Aorta (tissue), 5 donors: Measurements from ENCODE around the gene AQP9. TPM values are rescaled to one million over a fixed set of nuclear protein-coding genes. Genes with fewer than 3 reads are reported as not detected.
"Not testable (repeated sequence)": the region's sequence is repeated elsewhere in the genome, so short reads cannot be mapped to it uniquely, and the experiment has no call there.

Source experiments
- ATAC-seq: fragments of 200-7000 bp; cut with Tn5 transposase; one replicate; pipeline ENCODE4 v1.9.1; 2022; ENCODE audit warnings: moderate library complexity; ENCODE audit not compliant: low FRiP score
- DNase-seq, 2 donors: peaks; one replicate each; pipeline ENCODE4 v3.0.0-alpha.2; 2020
- H3K27ac ChIP-seq, 2 donors: one replicate each; pipeline ENCODE4 v1.5.1; 2013; ENCODE audit warnings: low read length in 2 of 2, mild to moderate bottlenecking in 2 of 2, moderate library complexity in 2 of 2, control low read depth in 1 of 2, inconsistent platforms in 1 of 2, low read depth in 1 of 2
- H3K27me3 ChIP-seq, 2 donors: one replicate each; pipeline ENCODE4 v1.6.1; 2013; ENCODE audit warnings: control low read depth in 1 of 2, low read length in 1 of 2, mild to moderate bottlenecking in 1 of 2, moderate library complexity in 1 of 2; ENCODE audit not compliant: insufficient read depth in 2 of 2, control insufficient read depth in 1 of 2
- H3K36me3 ChIP-seq, 2 donors: one replicate each; pipeline ENCODE4 v1.6.1; 2013; ENCODE audit warnings: control low read depth in 1 of 2, low read length in 1 of 2, mild to moderate bottlenecking in 1 of 2; ENCODE audit not compliant: insufficient read depth in 2 of 2, control insufficient read depth in 1 of 2
- H3K4me1 ChIP-seq, 2 donors: one replicate each; pipeline ENCODE4 v1.6.1; 2013; ENCODE audit warnings: low read length in 2 of 2, control low read depth in 1 of 2, mild to moderate bottlenecking in 1 of 2, moderate library complexity in 1 of 2; ENCODE audit not compliant: insufficient read depth in 2 of 2, control insufficient read depth in 1 of 2
- H3K4me3 ChIP-seq, 2 donors: one replicate each; pipeline ENCODE4 v1.5.1; 2013; ENCODE audit warnings: low read length in 2 of 2, control low read depth in 1 of 2, mild to moderate bottlenecking in 1 of 2
- H3K9me3 ChIP-seq: one replicate; pipeline ENCODE4 v1.6.1; 2013; ENCODE audit warnings: mild to moderate bottlenecking, low read length; ENCODE audit not compliant: control insufficient read depth
- WGBS, 2 donors: extraction: QIAGEN DNeasy Blood & Tissue Kit; methylation state at CpG; one replicate each; pipeline ENCODE4 v1.1.7; 2013; 5-methylcytosine and 5-hydroxymethylcytosine counted together
- intact Hi-C, 2 donors: fragments of 100-400 bp; cut with DNase I; formaldehyde crosslinking; loops; one replicate each; pipeline versions ENCODE4 v1.14.2 to v1.15.0; 2022
- polyA plus RNA-seq, 2 donors: library from polyadenylated mRNA; stranded (reverse); fragments of 200-250 nt; gene quantifications; one replicate each; pipeline ENCODE4 v1.2.3, GENCODE V29; 2013
- total RNA-seq, 2 donors: library from RNA; stranded (reverse); fragmentation: NEBNext Ultra II Directional; extraction: Animal tissue kit (Norgen Biotek cat#: 25700); gene quantifications; one replicate each; pipeline ENCODE4 v1.2.1, GENCODE V29; 2021
- donor health status: healthy with polysubstance abuse.
- donor health status: Bipolar disorder and iron deficiency.
- donor health status: DM: no; HTN: no; CAD: no.
- donor health status: DM: no; HTN: no; CAD: no.
- donor health status: DM: yes; HTN: yes; CAD: no.

Gene AQP9
- total and polyA plus RNA-seq, 4 donors: 0.59 to 7.9 (median 2.7) TPM

- 41 to 43% methylated on average over 5 of the region's 5 CpGs for WGBS, 2 donors
- H3K4me1 ChIP-seq, DNase-seq, H3K27ac ChIP-seq, H3K27me3 ChIP-seq, H3K4me3 ChIP-seq, ATAC-seq, intact Hi-C loops, H3K9me3 ChIP-seq, H3K36me3 ChIP-seq: not testable (repeated sequence)
Measured at GRCh38 chr15:58113358-58113757, 24.8 kb upstream of the AQP9 start.

GRCh38 chr15:58114388-58114787 lies 23.8 kb upstream of the AQP9 start:
- Histone ChIP-seq H3K27ac (no peak overlapping the region), H3K9me3 (no peaks in the 10 kb centered on the region), H3K4me3 (no peak overlapping the region), H3K27me3 (peaks cover 0 to 3% of the 10 kb centered on the region in 2 donors), H3K4me1 (no peaks in the 10 kb centered on the region), H3K36me3 (no peaks in the 10 kb centered on the region)
- intact Hi-C loops: no loop called here
- whole genome bisulfite sequencing, 2 donors: 75 to 82% methylated on average over 3 of the region's 3 CpGs
- DNase-seq (no peak), ATAC-seq (no peak)

- no peaks in the 10 kb centered on the region for H3K4me1 ChIP-seq
- H3K9me3 ChIP-seq: no peaks in the 10 kb centered on the region
- peaks cover 0 to 1% of the 10 kb centered on the region in 2 donors for H3K27me3 ChIP-seq
- no peak overlapping the region for H3K27ac ChIP-seq
- intact Hi-C loops: no loop called here
- H3K4me3 ChIP-seq: no peak overlapping the region
- H3K36me3 ChIP-seq: no peaks in the 10 kb centered on the region
- no peak for ATAC-seq
- DNase-seq: no peak
Measured at GRCh38 chr15:58114812-58115211, 23.4 kb upstream of the AQP9 start.

- Histone ChIP-seq H3K27ac (no peak overlapping the region), H3K4me3 (no peak overlapping the region), H3K9me3 (no peaks in the 10 kb centered on the region), H3K36me3 (no peaks in the 10 kb centered on the region), H3K27me3 (no peaks in the 10 kb centered on the region), H3K4me1 (no peaks in the 10 kb centered on the region)
- DNase-seq (no peak), ATAC-seq (no peak)
- intact Hi-C loops: no loop called here
- 76 to 88% methylated on average over 1 of the region's 1 CpG for WGBS, 2 donors
Measured at GRCh38 chr15:58115692-58116091, 22.5 kb upstream of the AQP9 start.

GRCh38 chr15:58117619-58118018 lies 20.6 kb upstream of the AQP9 start:
- DNase-seq (no peak), ATAC-seq (no peak)
- Histone ChIP-seq H3K27ac (no peak overlapping the region), H3K4me1 (no peaks in the 10 kb centered on the region), H3K9me3 (no peaks in the 10 kb centered on the region), H3K36me3 (no peaks in the 10 kb centered on the region), H3K4me3 (no peak overlapping the region), H3K27me3 (no peaks in the 10 kb centered on the region)
- intact Hi-C loops: no loop called here
- 67 to 75% methylated on average over 1 of the region's 1 CpG for WGBS, 2 donors

DNA sequence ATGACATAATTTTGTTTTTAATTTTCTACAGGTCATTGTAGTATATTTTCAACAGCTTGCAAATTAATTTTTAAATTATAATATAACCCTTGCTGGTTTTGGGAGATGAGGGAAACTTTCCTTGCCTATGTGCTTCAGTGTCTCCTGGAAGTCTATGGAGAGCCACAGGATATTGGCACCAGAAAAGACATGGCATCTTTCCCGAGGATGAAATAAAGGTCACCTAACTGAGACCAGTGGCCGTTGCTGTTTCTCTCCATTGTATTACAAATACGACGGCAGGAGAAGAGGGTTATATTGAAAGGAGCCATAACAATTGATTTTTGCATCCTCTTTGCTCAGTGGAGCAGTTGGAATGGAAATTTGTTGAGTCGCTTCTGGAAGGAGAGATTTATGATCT lies 19.9 kb upstream of the AQP9 start:
- no peaks in the 10 kb centered on the region for H3K27me3 ChIP-seq
- WGBS, 2 donors: 78 to 79% methylated on average over 5 of the region's 5 CpGs
- no peak overlapping the region for H3K27ac ChIP-seq
- no peak overlapping the region for H3K4me3 ChIP-seq
- no peak for DNase-seq
- no peak for ATAC-seq
- intact Hi-C loops: no loop called here
- no peaks in the 10 kb centered on the region for H3K4me1 ChIP-seq
- H3K36me3 ChIP-seq: no peaks in the 10 kb centered on the region
- no peaks in the 10 kb centered on the region for H3K9me3 ChIP-seq

DNA sequence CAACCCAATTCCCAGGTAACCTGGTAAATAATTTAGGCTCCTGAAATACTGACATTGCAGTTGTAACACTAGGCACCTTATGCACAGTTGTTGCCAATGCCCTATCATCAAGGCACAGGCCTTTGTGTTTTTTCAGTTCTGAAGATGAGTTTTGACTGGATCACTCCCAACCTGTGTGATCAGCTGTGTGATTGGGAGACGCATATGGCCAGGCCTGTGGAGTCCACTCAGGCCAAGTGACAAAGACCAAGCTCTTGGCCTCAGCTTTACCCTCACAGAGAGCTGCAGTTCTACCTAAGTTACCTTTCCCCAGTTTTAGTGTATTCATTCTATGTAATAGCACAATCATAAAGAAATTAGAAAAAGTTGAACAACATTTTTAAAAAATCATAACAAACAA lies 19.2 kb upstream of the AQP9 start:
- H3K4me1 ChIP-seq: no peaks in the 10 kb centered on the region
- no peaks in the 10 kb centered on the region for H3K9me3 ChIP-seq
- no peaks in the 10 kb centered on the region for H3K27me3 ChIP-seq
- WGBS, 2 donors: 86 to 93% methylated on average over 1 of the region's 1 CpG
- ATAC-seq: no peak
- H3K27ac ChIP-seq: no peak overlapping the region
- intact Hi-C loops: no loop called here
- no peak for DNase-seq
- no peak overlapping the region for H3K4me3 ChIP-seq
- no peaks in the 10 kb centered on the region for H3K36me3 ChIP-seq

- peaks cover 0 to 2% of the 10 kb centered on the region in 2 donors for H3K27me3 ChIP-seq
- intact Hi-C loops: no loop called here
- WGBS, 2 donors: 89 to 100% methylated on average over 1 of the region's 1 CpG
- H3K4me1 ChIP-seq: no peaks in the 10 kb centered on the region
- no peak for ATAC-seq
- no peak overlapping the region for H3K4me3 ChIP-seq
- H3K9me3 ChIP-seq: peaks cover 2% of the 10 kb centered on the region
- no peak for DNase-seq
- no peaks in the 10 kb centered on the region for H3K36me3 ChIP-seq
- H3K27ac ChIP-seq: no peak overlapping the region
Measured at GRCh38 chr15:58124585-58124984, 13.6 kb upstream of the AQP9 start.

DNA sequence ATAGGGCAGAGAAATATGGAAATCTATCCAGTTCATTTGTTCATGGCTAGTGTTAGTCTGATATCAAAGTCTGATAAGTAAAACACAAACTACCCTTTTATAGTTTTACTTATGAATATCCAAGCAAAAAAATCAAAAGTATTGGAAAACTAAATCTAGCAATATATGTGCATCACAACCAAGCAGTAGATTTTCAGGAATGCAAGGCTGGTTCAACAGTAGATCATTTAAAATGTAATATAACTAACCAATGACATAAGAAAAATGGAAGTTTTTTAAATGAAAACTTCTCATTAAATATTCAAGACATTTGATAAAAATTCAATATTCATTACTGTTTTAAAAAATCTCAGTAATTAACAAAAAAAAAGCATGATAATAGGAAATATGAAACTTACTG lies 12.8 kb upstream of the AQP9 start:
- DNase-seq (no peak), ATAC-seq (no peak)
- H3K4me1 ChIP-seq: no peaks in the 10 kb centered on the region
- H3K4me3 ChIP-seq: no peak overlapping the region
- peaks cover 2% of the 10 kb centered on the region for H3K9me3 ChIP-seq
- H3K36me3 ChIP-seq: no peaks in the 10 kb centered on the region
- peaks cover 0 to 2% of the 10 kb centered on the region in 2 donors for H3K27me3 ChIP-seq
- intact Hi-C loops: no loop called here
- no peak overlapping the region for H3K27ac ChIP-seq
